GM21515 (cell line): ENCODE results near the gene PLCG1.
"Not testable (repeated sequence)": the region's sequence is repeated elsewhere in the genome, so short reads cannot be mapped to it uniquely, and the experiment has no call there.

Experiments
- ATAC-seq: cut with Tn5 transposase; IDR thresholded peaks from one replicate; pipeline ENCODE4 v1.9.1; 2021; ENCODE audit not compliant: unreplicated experiment

Gene PLCG1

GRCh38 chr20:41124451-41125094 is 12.8 kb upstream of the PLCG1 start:
- no peak for ATAC-seq

- no peak for ATAC-seq
Measured at GRCh38 chr20:41125530-41126457, 11.5 kb upstream of the PLCG1 start.

GRCh38 chr20:41126719-41127118 is 10.6 kb upstream of the PLCG1 start:
- no peak for ATAC-seq

GRCh38 chr20:41128317-41128716 is 9.0 kb upstream of the PLCG1 start:
- ATAC-seq: not testable (repeated sequence)

DNA sequence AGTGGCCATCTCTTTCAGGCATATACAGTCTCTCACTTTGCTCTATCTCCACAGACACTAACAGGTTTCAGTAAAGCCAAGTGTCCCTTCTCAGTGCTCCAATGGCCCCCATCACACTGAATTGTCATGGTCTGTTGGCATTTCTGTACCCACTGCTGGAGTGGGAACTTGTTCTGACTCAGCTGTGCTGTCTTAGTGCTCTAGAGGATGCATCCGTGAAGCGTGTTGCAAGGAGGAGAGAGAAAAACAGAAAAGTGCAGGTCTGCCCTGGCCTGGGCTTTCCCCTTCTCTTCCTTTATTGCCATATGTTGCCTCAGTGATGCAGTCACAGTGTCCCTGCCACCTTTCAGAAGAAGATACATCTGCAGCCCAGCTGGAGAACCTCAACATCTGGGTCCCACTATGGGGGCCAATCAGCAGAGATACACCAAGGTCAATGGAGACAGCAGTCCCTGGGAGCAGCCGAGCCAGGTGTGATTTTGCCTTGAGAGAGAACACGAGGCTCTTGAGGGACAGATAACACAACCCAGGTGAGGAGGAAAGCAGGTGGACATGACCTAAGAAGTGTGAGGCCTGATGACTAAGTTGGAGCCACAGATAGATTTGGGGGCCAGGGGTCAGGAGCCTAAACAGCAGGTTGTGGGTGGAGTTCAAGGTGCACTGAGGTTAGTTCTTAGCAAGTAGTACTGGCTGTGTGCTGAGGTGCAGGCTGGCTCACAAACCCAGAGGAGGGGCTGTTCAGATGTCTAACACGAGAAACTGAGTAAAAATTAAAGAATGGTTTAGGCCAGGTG is 5.6 kb upstream of the PLCG1 start:
- ATAC-seq: no peak

GRCh38 chr20:41132388-41132775 is 5.0 kb upstream of the PLCG1 start:
- ATAC-seq: not testable (repeated sequence)

DNA sequence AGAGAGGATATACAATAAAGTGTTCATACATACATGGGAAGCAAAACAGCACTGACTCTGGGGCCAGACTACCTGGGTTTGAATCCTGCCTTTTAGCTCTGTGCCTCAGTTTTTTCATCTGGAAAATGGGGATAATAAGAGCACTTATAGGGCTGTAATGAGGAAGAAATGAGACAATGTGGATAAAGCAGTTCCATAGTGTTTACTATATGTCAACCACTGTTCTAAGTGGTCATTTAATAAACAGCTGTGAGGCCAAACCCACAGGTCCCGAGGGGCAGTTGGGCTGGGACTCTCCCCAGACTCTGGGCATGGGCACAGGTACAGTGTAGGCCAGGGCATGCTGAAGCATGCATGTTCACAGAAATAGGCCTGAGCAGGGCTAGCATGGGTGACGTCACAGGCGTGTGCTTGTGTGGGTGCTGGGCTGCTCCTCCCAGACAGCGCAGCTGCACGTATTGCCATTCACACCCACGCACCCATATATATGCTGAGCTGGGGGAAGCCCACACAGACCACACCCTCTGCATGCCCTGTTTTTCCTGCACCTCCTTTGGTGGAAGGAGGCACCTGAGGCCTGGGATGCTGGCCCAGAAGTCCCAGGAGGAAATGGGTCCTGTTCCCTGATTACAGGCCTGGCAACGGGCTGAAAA is 3.5 kb upstream of the PLCG1 start:
- peak; percentile 33 for ATAC-seq

GRCh38 chr20:41134362-41135186 is 2.8 kb upstream of the PLCG1 start:
- no peak for ATAC-seq

GRCh38 chr20:41135187-41135887 is 2.0 kb upstream of the PLCG1 start:
- no peak for ATAC-seq

DNA sequence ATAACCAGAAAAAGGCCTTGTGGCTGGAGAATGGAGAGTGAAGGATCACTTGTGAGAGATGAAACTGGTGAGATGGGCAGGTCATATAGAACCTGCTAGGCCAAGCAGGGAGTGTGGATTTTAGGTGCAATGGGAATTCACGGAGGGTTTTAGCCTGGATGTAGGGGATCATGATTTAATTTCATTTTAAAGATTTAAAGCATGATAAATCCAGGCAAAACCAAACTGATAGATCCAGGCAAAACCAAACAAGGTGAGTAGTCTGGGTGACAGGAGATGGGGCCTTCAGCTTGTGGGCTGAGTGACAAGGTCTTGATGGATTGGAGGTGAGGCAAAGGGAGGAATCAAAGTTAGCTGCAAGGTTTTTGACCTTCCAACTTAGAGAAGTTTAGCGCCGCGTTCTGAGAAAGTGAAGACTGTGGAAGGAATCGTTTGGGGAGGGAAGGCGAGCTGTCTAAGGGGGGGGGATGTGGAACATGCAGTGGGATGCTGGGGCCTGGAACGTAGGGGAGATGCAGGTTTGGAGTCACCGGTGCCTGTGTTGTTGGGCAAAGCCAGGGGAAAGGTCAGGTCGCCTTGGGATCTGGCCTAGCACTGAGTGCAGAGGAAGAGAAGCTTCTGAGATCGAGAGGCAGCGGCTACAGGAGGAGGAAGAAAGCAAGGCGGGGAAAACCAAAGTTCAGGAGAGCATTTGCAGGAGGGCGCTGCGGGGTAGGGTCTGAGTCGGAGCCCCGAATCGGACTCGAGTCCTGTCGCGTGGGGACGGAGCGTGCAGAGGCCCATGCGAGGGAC is 1.3 kb upstream of the PLCG1 start:
- peak; percentile 1 for ATAC-seq

GRCh38 chr20:41137614-41138474 is 501 bp downstream of the PLCG1 start:
- ATAC-seq: peak; percentile 14

GRCh38 chr20:41138475-41139226 is 1.3 kb downstream of the PLCG1 start:
- ATAC-seq: no peak

DNA sequence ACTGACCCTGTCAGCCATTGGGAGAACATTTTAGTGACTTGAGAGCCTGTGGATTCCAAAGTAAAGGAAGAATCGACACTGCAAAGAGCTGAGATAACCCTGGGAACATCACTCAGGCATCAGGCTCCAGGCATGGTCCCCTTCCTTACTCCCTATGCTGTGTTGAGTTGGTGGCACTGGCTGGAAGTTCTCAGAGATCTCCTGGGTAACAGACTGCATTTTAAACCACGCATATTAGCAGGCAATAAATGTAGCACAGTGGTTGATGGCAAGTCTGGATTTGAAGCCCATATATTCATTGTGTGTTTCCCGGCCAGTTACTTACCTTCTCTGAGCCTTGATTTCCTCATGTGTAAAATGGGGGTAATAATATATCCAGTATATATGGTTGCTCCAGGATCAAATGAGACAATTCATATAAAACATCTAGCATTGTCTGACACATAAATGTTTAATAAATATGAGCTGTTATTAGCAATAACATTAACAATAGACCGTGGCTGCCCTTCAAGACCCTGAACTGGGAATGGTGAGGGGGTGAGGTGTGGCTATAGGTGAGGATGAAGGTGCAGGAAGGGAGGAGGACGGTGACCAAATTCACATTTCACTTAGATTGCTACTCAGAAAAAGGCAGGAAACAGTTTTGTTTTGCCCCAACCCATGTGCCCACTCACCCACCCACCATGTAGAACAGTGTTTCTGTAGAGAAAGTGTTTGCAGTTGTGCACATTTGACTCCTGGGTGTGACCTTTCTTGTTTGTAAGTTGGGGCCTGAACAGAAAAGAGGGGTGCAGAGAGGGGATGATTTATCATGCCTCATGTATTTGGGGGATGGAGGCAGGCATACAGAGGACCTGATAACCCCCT is 2.1 kb downstream of the PLCG1 start:
- ATAC-seq: no peak

GRCh38 chr20:41140226-41141133 is 3.1 kb downstream of the PLCG1 start:
- no peak for ATAC-seq

GRCh38 chr20:41141153-41141815 is 3.9 kb downstream of the PLCG1 start:
- ATAC-seq: no peak
